HG03521 (cell line): ENCODE results near the gene PSMB8.

ENCODE experiments used
- ATAC-seq: cut with Tn5 transposase; IDR thresholded peaks from one replicate; pipeline ENCODE4 v1.9.1; 2021; ENCODE audit warnings: mild to moderate bottlenecking, moderate library complexity; ENCODE audit not compliant: unreplicated experiment

PSMB8 gene

DNA sequence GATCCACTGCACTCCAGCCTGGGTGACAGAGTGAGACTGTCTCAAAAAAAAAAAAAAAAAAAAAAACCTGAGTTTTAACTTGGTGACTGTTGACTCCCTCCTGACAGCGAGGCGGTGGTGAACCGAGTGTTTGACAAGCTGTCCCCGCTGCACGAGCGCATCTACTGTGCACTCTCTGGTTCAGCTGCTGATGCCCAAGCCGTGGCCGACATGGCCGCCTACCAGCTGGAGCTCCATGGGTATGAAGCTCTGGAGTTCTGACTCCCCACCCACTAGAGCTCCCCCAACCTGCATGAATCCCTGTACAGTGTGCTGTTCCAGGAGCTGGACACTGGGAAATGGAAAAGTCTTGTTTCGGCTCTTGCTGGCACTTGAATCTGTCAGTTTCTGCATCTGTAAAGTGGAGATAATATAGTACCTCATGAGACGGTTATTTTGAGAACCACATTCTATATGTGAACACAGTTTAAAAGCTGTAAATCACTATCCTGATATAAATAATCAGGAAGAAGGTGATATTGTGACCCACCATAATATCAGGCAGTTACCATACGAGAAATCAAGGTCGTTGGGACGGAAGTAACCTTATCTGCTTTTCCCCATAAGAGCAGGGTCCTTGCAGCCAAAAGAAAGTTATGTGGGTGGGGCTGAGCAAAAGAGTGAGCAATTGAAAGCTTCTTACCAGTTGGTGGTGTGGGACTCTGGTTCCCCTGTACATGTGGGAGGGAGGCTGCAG, 13.5 kb upstream of the PSMB8 start:
- ATAC-seq = no peak

DNA sequence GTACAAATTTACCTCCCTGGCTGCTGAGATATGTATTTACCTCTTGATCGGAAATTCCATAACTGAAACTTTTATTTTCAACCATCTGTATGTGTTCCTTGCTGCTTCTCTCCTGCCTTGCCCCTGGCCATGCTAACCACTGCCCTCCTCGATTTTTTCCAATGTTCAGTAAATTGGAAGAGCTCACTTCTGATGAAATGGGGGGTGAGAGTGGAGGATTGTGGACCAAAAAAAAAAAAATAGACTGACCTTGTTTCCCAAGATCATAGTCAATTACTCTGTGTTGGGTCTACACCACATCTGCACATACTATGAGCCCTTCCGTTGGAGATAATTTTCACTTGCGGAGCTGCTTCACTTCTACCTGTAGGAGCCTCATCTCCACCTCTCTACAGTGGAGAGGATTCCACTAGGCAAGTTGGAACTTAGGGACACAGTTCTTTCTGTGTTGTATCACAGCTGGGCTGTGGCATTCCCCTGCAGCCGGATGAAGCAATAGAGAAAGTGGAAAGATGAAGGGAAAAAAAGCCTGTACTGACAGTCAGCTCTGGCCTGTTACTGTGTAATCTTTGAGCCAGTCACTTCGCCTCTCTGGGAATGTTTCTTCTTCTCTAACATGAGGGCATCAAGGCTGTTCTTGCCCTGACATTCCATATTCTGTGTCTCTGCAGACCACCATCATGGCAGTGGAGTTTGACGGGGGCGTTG, 11.8 kb upstream of the PSMB8 start:
- no peak for ATAC-seq

GRCh38 chr6:32854376-32855178, 10.7 kb upstream of the PSMB8 start:
- no peak for ATAC-seq

- ATAC-seq = peak; percentile 85
These were observed 9.9 kb upstream of the PSMB8 start, which contains the start of the genes PSMB9 and TAP1 for GRCh38 chr6:32853541-32854375. Gene PSMB9 (plus strand): TSS chr6:32854192. CDS start chr6:32854230, 38 bp downstream. Gene TAP1 (minus strand): TSS chr6:32853704. CDS start chr6:32853636, 68 bp downstream.

DNA sequence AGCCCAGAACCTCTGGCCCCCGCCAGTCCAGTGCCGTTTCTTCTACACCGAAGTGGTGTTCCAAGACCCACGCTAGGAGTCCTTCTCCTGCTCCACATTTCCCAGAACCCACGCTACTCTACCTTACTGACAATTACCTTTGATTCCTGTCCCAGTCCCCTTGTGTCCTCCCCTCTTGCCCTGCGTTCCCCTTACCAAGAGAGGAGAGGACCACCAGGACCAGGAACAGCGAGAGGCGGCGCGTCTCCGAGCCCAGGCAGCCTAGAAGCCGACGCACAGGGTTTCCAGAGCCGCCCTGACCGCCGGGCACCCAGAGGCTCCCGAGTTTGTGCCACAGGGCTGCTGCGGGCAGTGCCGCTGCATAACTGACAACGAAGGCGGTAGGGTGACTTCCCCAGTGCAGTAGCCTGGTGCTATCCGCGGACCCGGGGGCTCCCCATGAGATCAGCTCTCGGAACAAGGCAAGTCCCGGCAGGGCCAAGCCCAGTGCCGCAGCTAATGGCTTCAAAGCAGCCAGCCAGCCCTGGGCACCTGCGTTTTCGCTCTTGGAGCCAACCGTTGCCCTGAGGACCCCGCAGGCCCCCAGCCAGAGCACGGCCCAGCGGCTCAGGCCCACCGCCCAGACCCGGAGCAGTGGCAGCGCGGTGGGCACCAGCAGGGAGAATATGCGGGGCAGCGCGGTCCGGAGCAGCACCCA, 9.1 kb upstream of the PSMB8 start:
- ATAC-seq = peak; percentile 11

- ATAC-seq = no peak
These were observed 8.4 kb upstream of the PSMB8 start for GRCh38 chr6:32852018-32852843.

- ATAC-seq = no peak
These were observed 7.2 kb upstream of the PSMB8 start for GRCh38 chr6:32851025-32851424.

GRCh38 chr6:32849126-32849525, 5.3 kb upstream of the PSMB8 start:
- ATAC-seq = no peak

DNA sequence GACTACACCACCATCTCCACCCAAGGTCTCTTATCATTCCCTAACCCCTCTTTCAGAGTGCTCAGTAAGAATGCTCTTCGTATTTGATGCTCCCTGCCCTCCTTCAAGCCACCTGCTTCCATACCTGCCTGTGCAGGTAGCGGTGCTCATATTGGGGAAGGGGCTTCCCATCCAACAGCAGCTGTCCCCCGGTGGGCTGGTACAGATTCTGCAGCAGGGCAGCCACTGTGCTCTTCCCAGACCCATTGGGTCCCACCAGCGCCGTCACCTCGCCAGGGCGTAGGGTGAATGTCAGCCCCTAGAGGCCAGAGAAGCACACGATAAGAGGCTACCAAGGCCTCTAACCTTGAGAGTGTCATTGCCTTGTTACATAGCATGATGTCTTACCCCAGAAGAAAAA, 3.9 kb upstream of the PSMB8 start:
- no peak for ATAC-seq

DNA sequence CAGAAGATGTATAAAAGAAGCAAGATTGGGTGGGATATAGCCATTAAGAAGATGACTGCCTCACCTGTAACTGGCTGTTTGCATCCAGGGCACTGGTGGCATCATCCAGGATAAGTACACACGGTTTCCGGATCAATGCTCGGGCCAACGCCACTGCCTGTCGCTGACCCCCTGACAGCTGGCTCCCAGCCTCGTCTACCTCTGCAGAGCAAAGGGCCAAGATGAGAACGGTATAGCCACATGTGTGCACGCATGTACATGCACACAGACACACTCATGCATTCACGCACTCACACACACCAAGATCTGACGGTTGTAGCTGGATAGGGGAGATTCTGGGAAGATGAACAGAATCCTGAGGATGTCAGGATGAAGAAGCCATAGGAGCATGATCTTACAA, 3.2 kb upstream of the PSMB8 start:
- no peak for ATAC-seq

DNA sequence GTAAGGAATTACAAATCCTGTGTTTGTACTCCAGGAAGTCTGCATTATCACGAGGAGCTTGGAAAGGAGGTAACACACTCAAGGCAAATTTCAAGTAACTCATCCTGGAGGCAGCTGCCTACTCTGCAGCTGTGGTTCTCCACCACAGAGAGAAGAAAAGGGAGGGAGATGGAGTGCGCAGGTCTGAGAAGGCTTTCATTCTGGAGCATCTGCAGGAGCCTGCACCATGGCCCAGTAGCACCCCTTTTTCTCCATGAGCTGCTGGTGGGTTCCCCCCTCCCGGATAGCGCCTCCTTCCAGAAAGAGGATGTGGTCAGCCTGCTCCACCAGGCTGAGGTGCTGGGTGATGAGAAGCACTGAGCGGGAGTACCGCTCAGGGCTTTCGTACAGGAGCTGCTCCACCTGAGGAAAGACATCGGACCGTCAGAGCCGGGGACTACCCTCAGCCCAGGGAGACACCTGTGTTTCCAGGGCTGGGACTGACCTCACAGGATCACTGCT, 1.6 kb upstream of the PSMB8 start:
- no peak for ATAC-seq

GRCh38 chr6:32844839-32845383, 1.1 kb upstream of the PSMB8 start:
- no peak for ATAC-seq

GRCh38 chr6:32843331-32843978, 392 bp downstream of the PSMB8 start:
- ATAC-seq = no peak

DNA sequence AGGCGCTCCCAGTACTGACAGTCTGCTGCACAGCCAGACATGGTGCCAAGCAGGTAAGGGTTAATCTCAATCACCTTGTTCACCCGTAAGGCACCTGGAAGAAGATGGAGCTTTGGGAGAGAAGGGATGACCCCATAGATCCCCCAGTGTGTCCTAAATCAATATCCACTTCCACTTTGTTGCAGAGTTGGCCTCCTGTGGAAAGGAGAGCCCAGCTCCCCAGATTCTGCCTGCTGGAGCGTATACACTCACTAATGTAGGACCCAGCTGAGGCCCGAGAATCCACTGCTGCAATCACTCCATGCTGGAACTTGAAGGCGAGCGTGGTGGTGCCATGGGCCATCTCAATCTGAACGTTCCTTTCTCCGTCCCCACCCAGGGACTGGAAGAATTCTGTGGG, 1.2 kb downstream of the PSMB8 start:
- ATAC-seq = no peak

DNA sequence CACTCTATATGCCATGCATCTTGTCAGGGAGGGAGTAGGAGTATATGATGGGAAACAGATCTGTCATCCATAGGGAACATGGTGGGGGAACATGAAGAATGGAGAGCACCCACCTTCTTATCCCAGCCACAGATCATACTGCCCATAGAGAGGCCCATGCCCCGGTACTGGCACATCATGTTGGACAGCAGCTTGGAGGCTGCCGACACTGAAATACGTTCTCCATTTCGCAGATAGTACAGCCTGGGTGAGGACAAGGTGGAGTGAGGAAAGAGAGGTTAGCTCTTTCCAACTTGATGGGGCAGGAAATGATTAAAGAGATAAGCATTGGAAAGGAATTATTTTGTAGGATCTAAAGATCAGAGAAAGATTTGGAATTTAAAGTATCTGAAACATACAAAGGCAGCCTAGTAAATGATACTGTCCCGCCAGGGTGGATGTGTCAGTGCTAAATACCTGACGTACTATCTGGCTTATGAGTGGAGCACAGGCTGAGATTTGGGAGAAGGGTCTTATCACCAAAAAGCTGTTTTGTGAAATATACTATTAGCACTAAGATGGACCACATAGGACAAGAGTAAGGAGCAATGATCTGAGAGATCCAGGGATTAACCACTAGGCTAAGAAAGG, 1.7 kb downstream of the PSMB8 start:
- no peak for ATAC-seq

DNA sequence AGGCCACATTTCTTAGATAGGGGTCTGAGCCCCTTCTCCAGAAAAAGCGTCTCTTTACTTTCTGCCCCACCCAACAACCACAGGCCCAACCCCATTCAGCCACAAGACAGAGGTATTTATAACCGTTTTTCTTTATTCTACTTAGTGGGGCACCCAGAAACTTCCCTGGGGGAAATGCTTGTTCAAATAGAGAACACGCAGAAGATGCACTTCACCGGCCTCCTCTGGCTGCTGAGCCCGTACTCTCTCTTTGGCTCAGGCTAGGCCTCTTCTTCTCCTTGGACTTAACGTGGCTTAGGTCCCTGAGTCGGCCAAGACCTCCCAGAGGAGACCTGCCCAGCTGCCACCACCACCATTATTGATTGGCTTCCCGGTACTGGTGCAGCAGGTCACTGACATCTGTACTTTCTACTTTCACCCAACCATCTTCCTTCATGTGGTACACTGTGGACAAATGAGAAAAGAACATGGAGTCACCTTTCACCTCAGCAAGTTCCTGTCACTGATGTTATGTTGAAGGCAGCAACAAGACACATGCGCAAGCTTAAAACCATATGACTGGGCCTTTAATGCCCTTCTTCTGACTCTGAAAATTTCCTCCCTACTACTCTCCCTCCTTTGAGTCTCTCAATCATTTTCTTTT, 3.1 kb downstream of the PSMB8 start:
- ATAC-seq = no peak

GRCh38 chr6:32839356-32839755, 4.5 kb downstream of the PSMB8 start:
- ATAC-seq = no peak
